ENCODE data around the gene CAMK1D. TPM values are rescaled to one million over a fixed set of nuclear protein-coding genes. Genes with fewer than 3 reads are reported as not detected.

Gene CAMK1D
- total and polyA plus RNA-seq, 2 donors (not counting 3 experiments of a cell fraction or from before 2014, with no cell fraction given): 0.37 to 4.2 TPM

DNA sequence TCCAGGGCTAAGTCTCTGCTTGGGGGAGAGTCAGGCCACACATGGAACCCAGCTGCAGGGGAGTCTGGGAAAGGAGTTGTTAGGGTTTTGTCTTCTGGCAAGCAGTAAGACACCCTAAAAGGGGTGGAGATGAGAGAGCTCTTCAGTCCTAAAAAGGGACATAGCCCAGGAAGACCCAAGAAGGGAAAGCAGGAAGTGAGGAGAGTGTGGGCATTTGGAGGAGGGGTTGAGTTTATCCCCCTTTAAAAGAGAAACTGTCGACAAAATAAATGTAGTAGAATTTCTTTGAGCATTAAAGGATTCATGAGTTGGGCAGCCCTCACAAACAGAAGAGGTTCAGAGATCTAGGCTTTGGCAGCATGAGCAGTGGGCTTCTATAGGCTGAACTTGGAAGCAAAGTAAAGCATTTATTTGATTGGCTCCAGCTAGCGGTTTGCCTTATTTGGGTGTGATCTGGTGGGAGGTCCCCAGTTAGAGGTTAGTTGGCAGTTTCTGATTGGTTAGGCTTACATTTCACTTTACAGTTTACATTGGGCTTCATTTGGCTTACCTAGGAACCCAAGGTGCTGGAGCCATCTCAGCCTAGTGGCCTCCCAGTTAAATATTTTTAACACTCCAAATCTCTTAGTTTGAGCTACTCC is 246.7 kb downstream of the CAMK1D start:
- no peak overlapping the region for H3K4me2 ChIP-seq (ENCODE audit: insufficient read depth, low read length)
- H3K9me3 ChIP-seq (replicated peaks; ENCODE audit: control insufficient read depth, insufficient read depth, low read length): no peaks in the 10 kb centered on the region
- H3K9ac ChIP-seq (replicated peaks; ENCODE audit: extremely low read depth, insufficient read depth, low read length): no peak overlapping the region
- no peak for DNase-seq (ENCODE audit: low read depth, low spot score)
- H3K4me1 ChIP-seq (ENCODE audit: control insufficient read depth, extremely low read depth, insufficient read depth, low read length): no peaks in the 10 kb centered on the region
- ChIA-PET POLR2A (no interaction called here), CTCF (interaction anchor here (1.1 kb wide), 1 partner anchor 13 kb away, joined by 3 read pairs; no protein-coding TSS in a partner anchor)
- no peaks in the 10 kb centered on the region for H3K9me1 ChIP-seq (replicated peaks; ENCODE audit: control insufficient read depth, extremely low read depth, insufficient read depth, low read length)
- H3K36me3 ChIP-seq (ENCODE audit: control insufficient read depth in 2 of 2, extremely low read depth in 1 of 2, insufficient read depth in 2 of 2, low read length in 2 of 2): no peaks in the 10 kb centered on the region
- no peaks in the 10 kb centered on the region for H4K20me1 ChIP-seq (replicated peaks; ENCODE audit: control insufficient read depth, extremely low read depth, insufficient read depth, low read length)
- no peak overlapping the region for H2AFZ ChIP-seq (ENCODE audit: low read depth, low read length)
- no peaks in the 10 kb centered on the region for H3K27me3 ChIP-seq (ENCODE audit: control insufficient read depth in 2 of 2, insufficient read depth in 2 of 2, low read length in 2 of 2)
- H3K79me2 ChIP-seq (ENCODE audit: control insufficient read depth, insufficient read depth, low read length): no peaks in the 10 kb centered on the region
- TF ChIP-seq, protein P1, sequence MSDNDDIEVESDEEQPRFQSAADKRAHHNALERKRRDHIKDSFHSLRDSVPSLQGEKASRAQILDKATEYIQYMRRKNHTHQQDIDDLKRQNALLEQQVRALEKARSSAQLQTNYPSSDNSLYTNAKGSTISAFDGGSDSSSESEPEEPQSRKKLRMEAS (IDR thresholded peaks at IDR 0.05; ENCODE audit: insufficient read depth, insufficient read length): no peak
- TF ChIP-seq CTCF (IDR thresholded peaks at IDR 0.05; ENCODE audit: extremely low read depth in 1 of 2, insufficient read depth in 1 of 2, low read depth in 1 of 2, low read length in 2 of 2) (no peak), FOS (IDR thresholded peaks at IDR 0.05; ENCODE audit: borderline replicate concordance, insufficient read depth, low read length) (no peak), JUN (IDR thresholded peaks at IDR 0.05; ENCODE audit: borderline replicate concordance, insufficient read depth, insufficient read length, low read depth) (no peak), MYC (IDR thresholded peaks at IDR 0.05; ENCODE audit: low read depth, low read length) (no peak), EZH2 (IDR thresholded peaks at IDR 0.05; ENCODE audit: borderline replicate concordance, low read depth, low read length, severe bottlenecking) (no peak), GATA2 (IDR thresholded peaks at IDR 0.05; ENCODE audit: insufficient read depth, insufficient read length, low read depth, low read length) (no peak), POLR2A (IDR thresholded peaks at IDR 0.05; ENCODE audit: low read depth, low read length) (no peak), POLR2AphosphoS5 (IDR thresholded peaks at IDR 0.05; ENCODE audit: insufficient read depth, low read depth, low read length) (no peak)
- intact Hi-C loops (cut with micrococcal nuclease): no loop called here
- no peak overlapping the region for H3K27ac ChIP-seq (ENCODE audit: insufficient read depth, low read depth, low read length)
- dilution Hi-C loops (cut with MboI; ENCODE audit: extremely low pct_ligation_motif_present, low sequenced_read_pairs): no loop called here
- no peak for FAIRE-seq
- no TSS peak for BruUV-seq (replicated peaks)
- H3K4me3 ChIP-seq (replicated peaks in 1 of 3; ENCODE audit: insufficient read depth in 1 of 3, low read depth in 1 of 3, low read length in 3 of 3): no peak overlapping the region

All from endothelial cell of umbilical vein (primary cell).